ENCODE results near the gene WDR6.

DNA sequence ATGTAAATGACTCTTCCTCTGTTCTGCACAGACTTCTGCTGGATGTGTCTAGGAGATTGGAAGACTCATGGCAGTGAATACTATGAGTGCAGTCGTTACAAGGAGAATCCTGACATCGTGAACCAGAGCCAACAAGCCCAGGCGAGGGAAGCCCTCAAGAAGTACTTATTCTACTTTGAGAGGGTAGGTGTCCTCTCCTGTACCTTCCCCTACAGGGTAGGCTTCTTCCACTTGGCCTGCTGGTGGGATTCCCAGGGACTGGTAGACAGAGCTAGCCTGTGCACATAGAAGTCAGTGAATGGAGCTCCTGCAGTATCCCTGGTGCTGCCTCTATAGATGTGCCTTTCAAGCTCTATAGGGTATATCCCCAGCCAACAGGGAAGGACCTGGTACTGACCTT, 27.7 kb upstream of the WDR6 start:
- TF ChIP-seq, protein P1, sequence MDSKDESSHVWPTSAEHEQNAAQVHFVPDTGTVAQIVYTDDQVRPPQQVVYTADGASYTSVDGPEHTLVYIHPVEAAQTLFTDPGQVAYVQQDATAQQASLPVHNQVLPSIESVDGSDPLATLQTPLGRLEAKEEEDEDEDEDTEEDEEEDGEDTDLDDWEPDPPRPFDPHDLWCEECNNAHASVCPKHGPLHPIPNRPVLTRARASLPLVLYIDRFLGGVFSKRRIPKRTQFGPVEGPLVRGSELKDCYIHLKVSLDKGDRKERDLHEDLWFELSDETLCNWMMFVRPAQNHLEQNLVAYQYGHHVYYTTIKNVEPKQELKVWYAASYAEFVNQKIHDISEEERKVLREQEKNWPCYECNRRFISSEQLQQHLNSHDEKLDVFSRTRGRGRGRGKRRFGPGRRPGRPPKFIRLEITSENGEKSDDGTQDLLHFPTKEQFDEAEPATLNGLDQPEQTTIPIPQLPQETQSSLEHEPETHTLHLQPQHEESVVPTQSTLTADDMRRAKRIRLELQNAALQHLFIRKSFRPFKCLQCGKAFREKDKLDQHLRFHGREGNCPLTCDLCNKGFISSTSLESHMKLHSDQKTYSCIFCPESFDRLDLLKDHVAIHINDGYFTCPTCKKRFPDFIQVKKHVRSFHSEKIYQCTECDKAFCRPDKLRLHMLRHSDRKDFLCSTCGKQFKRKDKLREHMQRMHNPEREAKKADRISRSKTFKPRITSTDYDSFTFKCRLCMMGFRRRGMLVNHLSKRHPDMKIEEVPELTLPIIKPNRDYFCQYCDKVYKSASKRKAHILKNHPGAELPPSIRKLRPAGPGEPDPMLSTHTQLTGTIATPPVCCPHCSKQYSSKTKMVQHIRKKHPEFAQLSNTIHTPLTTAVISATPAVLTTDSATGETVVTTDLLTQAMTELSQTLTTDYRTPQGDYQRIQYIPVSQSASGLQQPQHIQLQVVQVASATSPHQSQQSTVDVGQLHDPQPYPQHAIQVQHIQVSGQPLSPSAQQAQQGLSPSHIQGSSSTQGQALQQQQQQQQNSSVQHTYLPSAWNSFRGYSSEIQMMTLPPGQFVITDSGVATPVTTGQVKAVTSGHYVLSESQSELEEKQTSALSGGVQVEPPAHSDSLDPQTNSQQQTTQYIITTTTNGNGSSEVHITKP (IDR thresholded peaks at IDR 0.05; ENCODE audit: partially characterized antibody) = no peak
- no peak for TF ChIP-seq ZNF408 (CRISPR knock-in tag; IDR thresholded peaks at IDR 0.05; ENCODE audit: low read depth)
- no peak for TF ChIP-seq MEF2A (IDR thresholded peaks at IDR 0.05; ENCODE audit: control insufficient read depth, low read depth, low read length)
- no peak for TF ChIP-seq ZBTB17 (CRISPR knock-in tag; IDR thresholded peaks at IDR 0.05)
- no peak for TF ChIP-seq ZFP36 (IDR thresholded peaks at IDR 0.05; ENCODE audit: low read depth, low read length, partially characterized antibody)
